Neural cell (in vitro differentiated cells): Measurements from ENCODE around the gene GLI3.
"Not testable (repeated sequence)": the region's sequence is repeated elsewhere in the genome, so short reads cannot be mapped to it uniquely, and the experiment has no call there.

ENCODE experiments used
- EZH2 ChIP-seq: fragments of 200-600, 300-800 bp; shearing (Covaris generic), sonication (generic); IDR thresholded peaks from 2 replicates; pipeline ENCODE4 v1.6.1; 2014; ENCODE audit warnings: antibody characterized with exemption, low read length, borderline replicate concordance, mild to moderate bottlenecking; ENCODE audit not compliant: insufficient read depth, poor library complexity, severe bottlenecking
- POLR2AphosphoS5 ChIP-seq: IDR thresholded peaks from 2 replicates; pipeline ENCODE4 v1.6.1; 2012
- RAD21 ChIP-seq: fragments of 450-650 bp; conservative IDR thresholded peaks from 2 replicates; pipeline ENCODE4 v1.6.1; 2014; ENCODE audit warnings: antibody characterized with exemption, mild to moderate bottlenecking, moderate library complexity
- SMC3 ChIP-seq: fragments of 450-650 bp; conservative IDR thresholded peaks from 2 replicates; pipeline ENCODE4 v1.6.1; 2014; ENCODE audit warnings: antibody characterized with exemption, mild to moderate bottlenecking, moderate library complexity; ENCODE audit not compliant: poor library complexity
- TF ChIP-seq, protein P1 (sequence below): fragments of 450-650 bp; IDR thresholded peaks from 2 replicates; pipeline ENCODE4 v1.5.1; 2014; ENCODE audit warnings: antibody characterized with exemption, mild to moderate bottlenecking, moderate library complexity; ENCODE audit not compliant: poor library complexity, severe bottlenecking

GRCh38 chr7:42209085-42209484 is 27.9 kb downstream of the GLI3 start:
- TF ChIP-seq, protein P1, sequence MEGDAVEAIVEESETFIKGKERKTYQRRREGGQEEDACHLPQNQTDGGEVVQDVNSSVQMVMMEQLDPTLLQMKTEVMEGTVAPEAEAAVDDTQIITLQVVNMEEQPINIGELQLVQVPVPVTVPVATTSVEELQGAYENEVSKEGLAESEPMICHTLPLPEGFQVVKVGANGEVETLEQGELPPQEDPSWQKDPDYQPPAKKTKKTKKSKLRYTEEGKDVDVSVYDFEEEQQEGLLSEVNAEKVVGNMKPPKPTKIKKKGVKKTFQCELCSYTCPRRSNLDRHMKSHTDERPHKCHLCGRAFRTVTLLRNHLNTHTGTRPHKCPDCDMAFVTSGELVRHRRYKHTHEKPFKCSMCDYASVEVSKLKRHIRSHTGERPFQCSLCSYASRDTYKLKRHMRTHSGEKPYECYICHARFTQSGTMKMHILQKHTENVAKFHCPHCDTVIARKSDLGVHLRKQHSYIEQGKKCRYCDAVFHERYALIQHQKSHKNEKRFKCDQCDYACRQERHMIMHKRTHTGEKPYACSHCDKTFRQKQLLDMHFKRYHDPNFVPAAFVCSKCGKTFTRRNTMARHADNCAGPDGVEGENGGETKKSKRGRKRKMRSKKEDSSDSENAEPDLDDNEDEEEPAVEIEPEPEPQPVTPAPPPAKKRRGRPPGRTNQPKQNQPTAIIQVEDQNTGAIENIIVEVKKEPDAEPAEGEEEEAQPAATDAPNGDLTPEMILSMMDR = not testable (repeated sequence)
- not testable (repeated sequence) for TF ChIP-seq RAD21, SMC3, EZH2, POLR2AphosphoS5
